Panc1 (cell line): ENCODE measurements around the gene UAP1L1. TPM values are rescaled to one million over a fixed set of nuclear protein-coding genes. Genes with fewer than 3 reads are reported as not detected.

Source experiments
- ATAC-seq: fragments of 200-7000 bp; cut with Tn5 transposase; 2 replicates; pipeline ENCODE4 v1.9.1; 2020; ENCODE audit warnings: mild to moderate bottlenecking, moderate library complexity
- BruUV-seq: library from RNA; stranded (reverse); fragments of 400-500 nt; replicated peaks from 2 replicates; lab custom pipeline; 2021; lab: Mats Ljungman, UMichigan
- CTCF ChIA-PET: fragments of 300-600 bp; sonication (Branson Sonifier 250); formaldehyde crosslinking; loops from one replicate; lab custom pipeline; 2022; ENCODE audit warnings: antibody characterized with exemption; lab: Charles Lee
- POLR2A ChIA-PET: fragments of 300-600 bp; sonication (Branson Sonifier 250); formaldehyde crosslinking; loops from one replicate; lab custom pipeline; 2022; ENCODE audit warnings: antibody characterized with exemption; lab: Charles Lee
- DNase-seq: peaks from one replicate; pipeline ENCODE4 v3.0.0-alpha.2; 2010; ENCODE audit warnings: low read depth, low spot score
- H3K27ac ChIP-seq: 2 replicates; pipeline ENCODE4 v1.5.1; 2011; ENCODE audit warnings: mild to moderate bottlenecking, low read length, inconsistent platforms
- H3K27me3 ChIP-seq: fragments of 200-500 bp; sonication (Bioruptor generic); 2 replicates; pipeline ENCODE4 v1.6.0; 2014; ENCODE audit warnings: low read length, inconsistent platforms; ENCODE audit not compliant: control insufficient read depth, insufficient read depth
- H3K36me3 ChIP-seq: fragments of 200-500 bp; sonication (Bioruptor generic); 2 replicates; pipeline ENCODE4 v1.5.1; 2014; ENCODE audit warnings: inconsistent platforms, mild to moderate bottlenecking, low read length, moderate library complexity; ENCODE audit not compliant: control insufficient read depth, insufficient read depth
- H3K4me1 ChIP-seq: 2 replicates; pipeline ENCODE4 v1.5.1; 2011; ENCODE audit warnings: inconsistent platforms, mild to moderate bottlenecking, low read length, moderate library complexity; ENCODE audit not compliant: control insufficient read depth, insufficient read depth
- H3K4me3 ChIP-seq, 2 experiments: 2 replicates each; pipeline ENCODE4 v1.5.1; 2011 to 2012; ENCODE audit warnings: low read depth in 2 of 2, low read length in 2 of 2, mild to moderate bottlenecking in 2 of 2, inconsistent platforms in 1 of 2, moderate library complexity in 1 of 2
- H3K9me3 ChIP-seq: fragments of 200-500 bp; sonication (Bioruptor generic); 2 replicates; pipeline ENCODE4 v1.5.1; 2014; ENCODE audit warnings: low read depth, mild to moderate bottlenecking, inconsistent platforms, low read length, moderate library complexity; ENCODE audit not compliant: control insufficient read depth, insufficient read depth
- POLR2AphosphoS5 ChIP-seq: IDR thresholded peaks from 2 replicates; pipeline ENCODE4 v1.6.1; 2012; ENCODE audit warnings: mild to moderate bottlenecking, low read depth, low read length, moderate library complexity
- SIN3A ChIP-seq: IDR thresholded peaks from 2 replicates; pipeline ENCODE4 v1.6.1; 2012; ENCODE audit warnings: low read depth, mild to moderate bottlenecking, low read length, moderate library complexity, borderline replicate concordance; ENCODE audit not compliant: insufficient read depth
- TCF7L2 ChIP-seq: IDR thresholded peaks from 2 replicates; pipeline ENCODE4 v1.6.1; 2011; ENCODE audit warnings: mild to moderate bottlenecking, low read depth, low read length, inconsistent platforms
- in situ Hi-C: cut with HindIII; loops from 2 replicates; pipeline ENCODE4 v1.10.0; 2016; ENCODE audit warnings: low sequenced_read_pairs, low pct_unique_long_range_greater_than_20kb
- intact Hi-C: fragments of 100-400 bp; cut with micrococcal nuclease; formaldehyde crosslinking; loops from one replicate; pipeline ENCODE4 v1.10.0; 2022; ENCODE audit not compliant: unreplicated experiment
- total RNA-seq: library from RNA; stranded (reverse); gene quantifications from one replicate; pipeline ENCODE4 v1.2.1, GENCODE V29; 2021; ENCODE audit not compliant: unreplicated experiment
- TF ChIP-seq, protein P1 (sequence below): fragments of 450-650 bp; IDR thresholded peaks from 2 replicates; pipeline ENCODE4 v1.5.1; 2017; ENCODE audit warnings: mild to moderate bottlenecking
- TF ChIP-seq, protein P2 (sequence below), 2 experiments: IDR thresholded peaks; 2 replicates each; pipeline ENCODE4 v1.6.1; 2011 to 2012; ENCODE audit warnings: low read depth in 2 of 2, control low read depth in 1 of 2, low read length in 1 of 2, mild to moderate bottlenecking in 1 of 2, moderate library complexity in 1 of 2; ENCODE audit not compliant: insufficient read depth in 1 of 2

Gene UAP1L1
- total RNA-seq, 1 experiment from 2014 or later: 23.1 TPM

DNA sequence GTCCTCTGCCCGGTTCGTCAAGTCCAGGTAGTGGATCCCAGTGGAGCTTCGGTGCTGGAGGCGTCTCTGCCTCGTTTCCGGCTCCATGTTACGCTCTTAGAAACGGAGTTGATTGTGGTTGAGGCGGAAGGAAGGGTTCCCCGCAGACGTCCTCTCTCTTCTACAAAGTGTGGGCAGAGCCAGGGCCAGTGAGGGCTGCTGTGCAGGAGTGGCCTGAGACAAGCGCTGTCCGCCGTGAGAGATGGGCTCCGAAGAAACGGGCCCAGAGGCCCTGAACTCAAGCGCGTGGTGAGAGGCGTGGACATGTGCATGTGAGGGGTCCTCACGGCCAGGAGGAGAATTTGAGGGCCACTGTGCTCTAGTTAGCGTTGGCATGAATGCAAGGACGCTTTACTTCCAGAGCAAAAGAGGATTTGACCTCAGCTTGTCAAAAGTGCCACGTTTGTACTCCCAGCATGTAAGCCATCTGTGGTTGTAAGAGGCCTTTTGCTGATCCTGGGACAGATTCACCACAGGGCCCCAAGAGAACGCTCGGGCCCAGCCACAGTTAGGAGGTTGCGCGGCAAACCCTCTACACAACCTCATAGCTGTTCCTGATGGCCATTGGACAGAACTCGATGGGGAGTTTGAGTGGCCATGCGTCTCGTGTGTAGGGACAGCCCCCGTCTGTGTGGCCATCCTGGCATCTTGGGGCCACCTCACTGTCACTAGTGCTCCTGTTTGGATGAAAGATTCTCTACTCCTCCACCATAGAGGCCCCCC, 19.6 kb downstream of the UAP1L1 start:
- no peak overlapping the region for H3K4me3 ChIP-seq
- H3K9me3 ChIP-seq: no peaks in the 10 kb centered on the region
- no peaks in the 10 kb centered on the region for H3K4me1 ChIP-seq
- in situ Hi-C loops (no loop called here), intact Hi-C loops (no loop called here)
- BruUV-seq: no TSS peak
- DNase-seq: no peak
- no peaks in the 10 kb centered on the region for H3K27me3 ChIP-seq
- CTCF ChIA-PET: no interaction called here
- no peak for ATAC-seq
- POLR2A ChIA-PET: no interaction called here
- TF ChIP-seq, protein P1, sequence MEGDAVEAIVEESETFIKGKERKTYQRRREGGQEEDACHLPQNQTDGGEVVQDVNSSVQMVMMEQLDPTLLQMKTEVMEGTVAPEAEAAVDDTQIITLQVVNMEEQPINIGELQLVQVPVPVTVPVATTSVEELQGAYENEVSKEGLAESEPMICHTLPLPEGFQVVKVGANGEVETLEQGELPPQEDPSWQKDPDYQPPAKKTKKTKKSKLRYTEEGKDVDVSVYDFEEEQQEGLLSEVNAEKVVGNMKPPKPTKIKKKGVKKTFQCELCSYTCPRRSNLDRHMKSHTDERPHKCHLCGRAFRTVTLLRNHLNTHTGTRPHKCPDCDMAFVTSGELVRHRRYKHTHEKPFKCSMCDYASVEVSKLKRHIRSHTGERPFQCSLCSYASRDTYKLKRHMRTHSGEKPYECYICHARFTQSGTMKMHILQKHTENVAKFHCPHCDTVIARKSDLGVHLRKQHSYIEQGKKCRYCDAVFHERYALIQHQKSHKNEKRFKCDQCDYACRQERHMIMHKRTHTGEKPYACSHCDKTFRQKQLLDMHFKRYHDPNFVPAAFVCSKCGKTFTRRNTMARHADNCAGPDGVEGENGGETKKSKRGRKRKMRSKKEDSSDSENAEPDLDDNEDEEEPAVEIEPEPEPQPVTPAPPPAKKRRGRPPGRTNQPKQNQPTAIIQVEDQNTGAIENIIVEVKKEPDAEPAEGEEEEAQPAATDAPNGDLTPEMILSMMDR: no peak
- no peak overlapping the region for H3K27ac ChIP-seq
- H3K36me3 ChIP-seq: no peaks in the 10 kb centered on the region; the same call in none of the 2 replicates

DNA sequence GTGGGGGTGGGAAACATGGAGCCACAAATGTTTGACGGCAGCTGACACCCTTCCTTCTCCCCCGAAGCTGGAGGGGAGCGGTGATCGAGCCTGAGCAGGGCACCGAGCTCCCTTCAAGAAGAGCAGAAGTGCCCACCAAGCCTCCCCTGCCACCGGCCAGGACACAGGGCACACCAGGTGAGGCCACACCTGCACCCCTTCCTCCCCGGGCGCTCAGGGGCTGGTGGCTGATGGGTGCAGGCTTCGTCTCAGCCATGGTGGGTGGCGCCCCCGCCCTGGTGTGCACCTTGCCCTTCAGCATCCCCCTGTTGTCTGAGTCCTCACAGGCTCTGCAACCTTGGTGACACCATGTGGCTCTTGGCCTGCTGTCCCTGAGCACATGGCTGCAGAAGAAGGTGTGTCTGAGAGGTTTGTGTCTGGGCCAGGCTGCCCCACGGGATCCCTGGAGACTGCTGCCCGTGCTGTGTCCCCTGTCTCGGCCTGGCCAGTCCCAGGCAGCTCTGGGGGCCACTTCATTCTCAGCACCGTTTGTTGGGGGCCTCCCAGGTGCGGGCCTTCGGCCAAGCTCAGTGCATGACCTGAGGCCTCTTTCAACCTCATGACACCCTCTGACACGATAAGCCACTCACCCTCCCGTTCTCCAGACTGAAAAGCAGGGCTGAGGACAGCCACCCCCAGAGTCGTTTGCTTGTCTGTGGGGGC, 20.6 kb downstream of the UAP1L1 start:
- Histone ChIP-seq H3K4me1 (no peaks in the 10 kb centered on the region), H3K4me3 (no peak overlapping the region), H3K9me3 (no peaks in the 10 kb centered on the region), H3K36me3 (no peaks in the 10 kb centered on the region; the same call in none of the 2 replicates), H3K27me3 (no peaks in the 10 kb centered on the region), H3K27ac (no peak overlapping the region)
- no TSS peak for BruUV-seq
- no peak for TF ChIP-seq POLR2AphosphoS5
- TF ChIP-seq SIN3A: no peak
- TF ChIP-seq TCF7L2: no peak
- TF ChIP-seq, protein P1: no peak
- TF ChIP-seq, protein P2, sequence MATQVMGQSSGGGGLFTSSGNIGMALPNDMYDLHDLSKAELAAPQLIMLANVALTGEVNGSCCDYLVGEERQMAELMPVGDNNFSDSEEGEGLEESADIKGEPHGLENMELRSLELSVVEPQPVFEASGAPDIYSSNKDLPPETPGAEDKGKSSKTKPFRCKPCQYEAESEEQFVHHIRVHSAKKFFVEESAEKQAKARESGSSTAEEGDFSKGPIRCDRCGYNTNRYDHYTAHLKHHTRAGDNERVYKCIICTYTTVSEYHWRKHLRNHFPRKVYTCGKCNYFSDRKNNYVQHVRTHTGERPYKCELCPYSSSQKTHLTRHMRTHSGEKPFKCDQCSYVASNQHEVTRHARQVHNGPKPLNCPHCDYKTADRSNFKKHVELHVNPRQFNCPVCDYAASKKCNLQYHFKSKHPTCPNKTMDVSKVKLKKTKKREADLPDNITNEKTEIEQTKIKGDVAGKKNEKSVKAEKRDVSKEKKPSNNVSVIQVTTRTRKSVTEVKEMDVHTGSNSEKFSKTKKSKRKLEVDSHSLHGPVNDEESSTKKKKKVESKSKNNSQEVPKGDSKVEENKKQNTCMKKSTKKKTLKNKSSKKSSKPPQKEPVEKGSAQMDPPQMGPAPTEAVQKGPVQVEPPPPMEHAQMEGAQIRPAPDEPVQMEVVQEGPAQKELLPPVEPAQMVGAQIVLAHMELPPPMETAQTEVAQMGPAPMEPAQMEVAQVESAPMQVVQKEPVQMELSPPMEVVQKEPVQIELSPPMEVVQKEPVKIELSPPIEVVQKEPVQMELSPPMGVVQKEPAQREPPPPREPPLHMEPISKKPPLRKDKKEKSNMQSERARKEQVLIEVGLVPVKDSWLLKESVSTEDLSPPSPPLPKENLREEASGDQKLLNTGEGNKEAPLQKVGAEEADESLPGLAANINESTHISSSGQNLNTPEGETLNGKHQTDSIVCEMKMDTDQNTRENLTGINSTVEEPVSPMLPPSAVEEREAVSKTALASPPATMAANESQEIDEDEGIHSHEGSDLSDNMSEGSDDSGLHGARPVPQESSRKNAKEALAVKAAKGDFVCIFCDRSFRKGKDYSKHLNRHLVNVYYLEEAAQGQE (IDR thresholded peaks at IDR 0.05; ENCODE audit: insufficient read depth in 1 of 2, low read depth in 2 of 2, low read length in 1 of 2): no peak
- in situ Hi-C loops: no loop called here
- DNase-seq: no peak
- no peak for ATAC-seq
- ChIA-PET POLR2A (no interaction called here), CTCF (no interaction called here)
- intact Hi-C loops: no loop called here
